H1 (cell line): Measurements from ENCODE around the gene TMEM138. TPM values are rescaled to one million over a fixed set of nuclear protein-coding genes. Genes with fewer than 3 reads are reported as not detected.

Experiments
- polyA plus RNA-seq, 7 experiments: library from polyadenylated mRNA; depleted of rRNA in 3 of 7; stranded (reverse) in 5 of 7; unstranded in 2 of 7; fragments of >200 nt in 5 of 7; fragments of 200-250 nt in 2 of 7; gene quantifications; 1 replicate in 5 of 7; 2 replicates in 1 of 7; 4 replicates in 1 of 7; pipeline versions ENCODE4 v1.2.1 to v1.2.3, GENCODE V29; 2011 to 2013; ENCODE audit warnings: missing spikeins in 2 of 7, mixed read lengths in 2 of 7
- total RNA-seq: library from RNA; stranded (reverse); fragmentation: NEBNext Ultra II Directional; extraction: Animal tissue kit (Norgen Biotek cat#: 25700); gene quantifications from 2 replicates; pipeline ENCODE4 v1.2.1, GENCODE V29; 2021

The TMEM138 gene
- total and polyA plus RNA-seq, 2 of the 8 experiments (the other 6 are each of a cell fraction or from before 2014, with no cell fraction given), result 32.9 to 59.0 TPM

Other genes with a start within 250 kb of the TMEM138 start
- gene VPS37C, start 200.9 kb upstream of the TMEM138 start, total RNA-seq, result 18.0 and 21.0 TPM in 2 replicates
- 12.9 and 15.4 TPM in 2 replicates for gene VPS37C, start 200.9 kb upstream of the TMEM138 start, polyA plus RNA-seq (2011; rRNA removed)
- not detected in 2 replicates for gene PGA3, start 158.9 kb upstream of the TMEM138 start, total RNA-seq
- 0.20 TPM in 1 of 2 replicates, not detected in the other for gene PGA3, start 158.9 kb upstream of the TMEM138 start, polyA plus RNA-seq (2011; rRNA removed)
- gene PGA4, start 140.0 kb upstream of the TMEM138 start, total RNA-seq, result not detected in 2 replicates
- gene PGA4, start 140.0 kb upstream of the TMEM138 start, polyA plus RNA-seq (2011; rRNA removed), result 1.3 and 2.0 TPM in 2 replicates
- 0.67 and 0.84 TPM in 2 replicates for gene PGA5, start 121.2 kb upstream of the TMEM138 start, total RNA-seq
- 2.0 and 2.5 TPM in 2 replicates for gene PGA5, start 121.2 kb upstream of the TMEM138 start, polyA plus RNA-seq (2011; rRNA removed)
- gene VWCE, start 67.1 kb upstream of the TMEM138 start, total RNA-seq, result 12.3 and 14.5 TPM in 2 replicates
- 9.5 and 16.8 TPM in 2 replicates for gene VWCE, start 67.1 kb upstream of the TMEM138 start, polyA plus RNA-seq (2011; rRNA removed)
- 275 and 283 TPM in 2 replicates for gene DDB1, start 29.3 kb upstream of the TMEM138 start, total RNA-seq
- 239 and 306 TPM in 2 replicates for gene DDB1, start 29.3 kb upstream of the TMEM138 start, polyA plus RNA-seq (2011; rRNA removed)
- 53.5 and 56.0 TPM in 2 replicates for gene TKFC, start 29.1 kb upstream of the TMEM138 start, total RNA-seq
- gene TKFC, start 29.1 kb upstream of the TMEM138 start, polyA plus RNA-seq (2011; rRNA removed), result 55.0 and 84.1 TPM in 2 replicates
- 29.6 and 32.5 TPM in 2 replicates for gene CYB561A3, start 492 bp upstream of the TMEM138 start, total RNA-seq
- 41.2 and 58.0 TPM in 2 replicates for gene CYB561A3, start 492 bp upstream of the TMEM138 start, polyA plus RNA-seq (2011; rRNA removed)
- gene TMEM216, start 30.2 kb downstream of the TMEM138 start, total RNA-seq, result 20.7 and 24.3 TPM in 2 replicates
- 71.3 and 103 TPM in 2 replicates for gene TMEM216, start 30.2 kb downstream of the TMEM138 start, polyA plus RNA-seq (2011; rRNA removed)
- gene CPSF7, start 67.6 kb downstream of the TMEM138 start, total RNA-seq, result 95.9 and 96.7 TPM in 2 replicates
- gene CPSF7, start 67.6 kb downstream of the TMEM138 start, polyA plus RNA-seq (2011; rRNA removed), result 122 and 192 TPM in 2 replicates
- 41.0 and 44.8 TPM in 2 replicates for gene SDHAF2, start 67.8 kb downstream of the TMEM138 start, total RNA-seq
- 81.1 and 114 TPM in 2 replicates for gene SDHAF2, start 67.8 kb downstream of the TMEM138 start, polyA plus RNA-seq (2011; rRNA removed)
- 0.47 and 0.61 TPM in 2 replicates for gene LRRC10B, start 146.4 kb downstream of the TMEM138 start, total RNA-seq
- gene LRRC10B, start 146.4 kb downstream of the TMEM138 start, polyA plus RNA-seq (2011; rRNA removed), result 0.71 and 1.1 TPM in 2 replicates
- 10.5 and 10.6 TPM in 2 replicates for gene SYT7, start 218.7 kb downstream of the TMEM138 start, total RNA-seq
- 9.6 and 14.4 TPM in 2 replicates for gene SYT7, start 218.7 kb downstream of the TMEM138 start, polyA plus RNA-seq (2011; rRNA removed)